Mammary epithelial cell (primary cell): ENCODE measurements around the gene UBE2I.

Source experiments
- CTCF ChIP-seq, 2 donors: IDR thresholded peaks in 1 of 2; conservative IDR thresholded peaks in 1 of 2; 2 replicates each; pipeline ENCODE4 v1.5.1; 2011 to 2012; ENCODE audit warnings: inconsistent platforms in 2 of 2, low read length in 2 of 2, mild to moderate bottlenecking in 2 of 2, control low read depth in 1 of 2, low read depth in 1 of 2; ENCODE audit not compliant: insufficient read depth in 1 of 2; ENCODE audit errors: extremely low read depth in 1 of 2
- EZH2 ChIP-seq: IDR thresholded peaks from 2 replicates; pipeline ENCODE4 v1.6.1; 2012; ENCODE audit warnings: low read length, inconsistent platforms, borderline replicate concordance

GRCh38 chr16:1364510-1364909 is 55.1 kb downstream of the UBE2I start:
- TF ChIP-seq CTCF (conservative IDR thresholded peaks at IDR 0.05 in 1 of 2, IDR thresholded peaks at IDR 0.05 in 1 of 2; ENCODE audit: extremely low read depth in 1 of 2, insufficient read depth in 1 of 2, low read depth in 1 of 2, low read length in 2 of 2) (no peak), EZH2 (no peak)
